HCT116 (cell line): ENCODE data around the gene TAF8. TPM values are rescaled to one million over a fixed set of nuclear protein-coding genes. Genes with fewer than 3 reads are reported as not detected.

Source experiments
- ATAC-seq: fragments of 200-7000 bp; cut with Tn5 transposase; 2 replicates; pipeline ENCODE4 v1.9.1; 2020; ENCODE audit warnings: mild to moderate bottlenecking, moderate library complexity
- BruUV-seq: library from RNA; stranded (reverse); fragments of 400-500 nt; replicated peaks from 2 replicates; lab custom pipeline; 2021; lab: Mats Ljungman, UMichigan
- CTCF ChIA-PET: fragments of 300-600 bp; sonication (Branson Sonifier 250); formaldehyde crosslinking; loops from one replicate; lab custom pipeline; 2021; ENCODE audit warnings: antibody characterized with exemption; lab: Charles Lee
- POLR2A ChIA-PET: fragments of 300-600, 350-600 bp; sonication (Branson Sonifier 250); formaldehyde crosslinking; loops from one replicate; lab custom pipeline; 2021; ENCODE audit warnings: antibody characterized with exemption; lab: Charles Lee
- RAD21 ChIA-PET, 2 experiments: fragments of 300-600 bp; sonication (Branson Sonifier 250); formaldehyde crosslinking; loops; one replicate each; lab custom pipeline; 2023; ENCODE audit warnings: low total read pairs in 2 of 2; ENCODE audit not compliant: uncharacterized antibody in 2 of 2, unreplicated experiment in 2 of 2, low non-redundant PET in 1 of 2; lab: Charles Lee
- DNase-seq: peaks from one replicate; pipeline ENCODE4 v3.0.0-alpha.2; 2010; ENCODE audit warnings: low read depth, low spot score
- H2AFZ ChIP-seq: fragments of 200-600 bp; shearing (Covaris generic), sonication (generic); 2 replicates; pipeline ENCODE4 v1.6.1; 2017; ENCODE audit warnings: low read depth, mixed run types, mixed read lengths, antibody characterized with exemption, low read length; ENCODE audit not compliant: poor library complexity, severe bottlenecking
- H3K27ac ChIP-seq: 2 replicates; pipeline ENCODE4 v1.5.1; 2012; ENCODE audit warnings: low read depth, low read length
- H3K27me3 ChIP-seq: fragments of 200-600 bp; sonication (generic); 2 replicates; pipeline ENCODE4 v1.6.1; 2016; ENCODE audit warnings: mixed run types, low read length, mixed read lengths; ENCODE audit not compliant: insufficient read depth
- H3K36me3 ChIP-seq, 2 experiments: fragments of 200-500 bp in 1 of 2; fragments of 200-600 bp in 1 of 2; sonication (Bioruptor generic) in 1 of 2; sonication (generic) in 1 of 2; 2 replicates each; pipeline versions ENCODE4 v1.5.1 to v1.6.1; 2014 to 2016; ENCODE audit warnings: low read length in 2 of 2, inconsistent platforms in 1 of 2, mixed read lengths in 1 of 2, mixed run types in 1 of 2; ENCODE audit not compliant: insufficient read depth in 2 of 2, control insufficient read depth in 1 of 2
- H3K4me1 ChIP-seq, 2 experiments: fragments of 200-600 bp in 1 of 2; sonication (generic) in 1 of 2; 2 replicates each; pipeline versions ENCODE4 v1.5.1 to v1.6.1; 2012 to 2017; ENCODE audit warnings: low read length in 2 of 2, inconsistent platforms in 1 of 2, mild to moderate bottlenecking in 1 of 2, mixed read lengths in 1 of 2, mixed run types in 1 of 2, moderate library complexity in 1 of 2; ENCODE audit not compliant: insufficient read depth in 2 of 2, control insufficient read depth in 1 of 2
- H3K4me2 ChIP-seq: fragments of 200-600 bp; sonication (generic); 2 replicates; pipeline ENCODE4 v1.6.1; 2017; ENCODE audit warnings: mixed run types, low read length, mixed read lengths
- H3K4me3 ChIP-seq, 2 experiments: fragments of 200-600 bp in 1 of 2; sonication (generic) in 1 of 2; replicated peaks in 1 of 2; 2 replicates each; pipeline ENCODE4 v1.5.1; 2011 to 2016; ENCODE audit warnings: low read length in 2 of 2, control low read depth in 1 of 2, low read depth in 1 of 2, mild to moderate bottlenecking in 1 of 2, mixed read lengths in 1 of 2, mixed run types in 1 of 2
- H3K79me2 ChIP-seq: fragments of 200-600 bp; sonication (generic); 2 replicates; pipeline ENCODE4 v1.6.1; 2017; ENCODE audit warnings: mild to moderate bottlenecking, mixed run types, low read length, moderate library complexity, mixed read lengths; ENCODE audit not compliant: insufficient read depth
- H3K9ac ChIP-seq: fragments of 200-600 bp; sonication (generic); 2 replicates; pipeline ENCODE4 v1.6.1; 2016; ENCODE audit warnings: low read length, mixed read lengths
- H3K9me2 ChIP-seq: fragments of 200-600 bp; sonication (generic), shearing (Covaris generic); 2 replicates; pipeline ENCODE4 v1.6.1; 2017; ENCODE audit warnings: mixed run types, mild to moderate bottlenecking, moderate library complexity; ENCODE audit not compliant: insufficient read depth
- H3K9me3 ChIP-seq, 2 experiments: fragments of 200-500 bp in 1 of 2; fragments of 200-600 bp in 1 of 2; sonication (Bioruptor generic) in 1 of 2; sonication (generic) in 1 of 2; 2 replicates each; pipeline ENCODE4 v1.6.1; 2014 to 2017; ENCODE audit warnings: low read length in 2 of 2, mixed read lengths in 2 of 2, inconsistent platforms in 1 of 2, low read depth in 1 of 2, mild to moderate bottlenecking in 1 of 2, mixed run types in 1 of 2, moderate library complexity in 1 of 2; ENCODE audit not compliant: control insufficient read depth in 1 of 2, insufficient read depth in 1 of 2
- H4K20me1 ChIP-seq: fragments of 200-600 bp; sonication (generic), shearing (Covaris generic); 2 replicates; pipeline ENCODE4 v1.6.1; 2017; ENCODE audit warnings: mixed run types, mild to moderate bottlenecking, moderate library complexity; ENCODE audit not compliant: insufficient read depth
- RAD21 ChIP-seq: IDR thresholded peaks from 2 replicates; pipeline ENCODE4 v1.6.1; 2012; ENCODE audit warnings: low read depth, mild to moderate bottlenecking
- TCF7L2 ChIP-seq: IDR thresholded peaks from 2 replicates; pipeline ENCODE4 v1.7.0; 2011; ENCODE audit warnings: borderline replicate concordance, inconsistent platforms; ENCODE audit not compliant: insufficient read depth, insufficient read length; ENCODE audit errors: extremely low read depth
- intact Hi-C: fragments of 100-400 bp; cut with micrococcal nuclease; formaldehyde crosslinking; loops from 2 replicates; pipeline ENCODE4 v1.10.0; 2022
- total RNA-seq: library from RNA; stranded (reverse); gene quantifications from one replicate; pipeline ENCODE4 v1.2.1, GENCODE V29; 2021; ENCODE audit not compliant: unreplicated experiment

Gene TAF8
- total RNA-seq, 1 experiment from 2014 or later = 29.5 TPM

- Histone ChIP-seq H3K4me1 (peaks cover 39 to 56% of the 10 kb centered on the region in 2 experiments), H4K20me1 (no peaks in the 10 kb centered on the region), H3K4me2 (peak overlapping the region; percentile 51), H3K9me2 (no peaks in the 10 kb centered on the region), H2AFZ (no peak overlapping the region), H3K9ac (0 out of 2 replicates have a peak overlapping the region, but pooled peaks have one; percentile 13), H3K9me3 (no peaks in the 10 kb centered on the region), H3K79me2 (peaks cover under 1% of the 10 kb centered on the region), H3K36me3 (no peaks in the 10 kb centered on the region), H3K4me3 (0 out of 4 replicates have a peak overlapping the region, but pooled peaks of 1 of the 2 experiments have one; percentile 10), H3K27ac (no peak overlapping the region), H3K27me3 (no peaks in the 10 kb centered on the region)
- DNase-seq = peak; percentile 33
- CTCF ChIA-PET = interaction anchor here (0.6 to 3.5 kb wide), 8 partner anchors 17 to 502 kb away, joined by 3 to 31 read pairs (median 6); partner anchors contain the start of genes BYSL, FRS3, MED20 and TOMM6
- no TSS peak for BruUV-seq
- intact Hi-C loops = loop anchor here (2.0 to 5.0 kb wide), 2 partner anchors 123 to 679 kb away; partner anchors contain the start of genes BYSL and MED20
- POLR2A ChIA-PET = interaction anchor here (2.8 kb wide), 1 partner anchor 258 kb away, joined by 10 read pairs; the partner anchor contains the start of gene TOMM6
- RAD21 ChIA-PET = interaction anchor here (0.7 to 1.2 kb wide), 2 partner anchors 107 to 312 kb away, joined by 3 to 4 read pairs; no protein-coding TSS in a partner anchor
- TF ChIP-seq TCF7L2 (peak; percentile 77), RAD21 (no peak)
- peak; percentile 16 for ATAC-seq
Measured at GRCh38 chr6:42045538-42046460, 4.5 kb upstream of the TAF8 start.

- CTCF ChIA-PET = interaction anchor here (1.4 to 4.3 kb wide), 3 partner anchors 18 to 260 kb away, joined by 4 to 21 read pairs (median 11); partner anchors contain the start of genes BYSL, MED20 and TOMM6
- H3K27me3 ChIP-seq = no peaks in the 10 kb centered on the region
- no peak for TF ChIP-seq TCF7L2
- TF ChIP-seq, all 23 proteins: peak for 0
- DNase-seq (no peak), ATAC-seq (no peak)
- RAD21 ChIA-PET = no interaction called here
- BruUV-seq = no TSS peak
- H2AFZ ChIP-seq = no peak overlapping the region
- H4K20me1 ChIP-seq = no peaks in the 10 kb centered on the region
- intact Hi-C loops = loop anchor here (5.0 kb wide), 1 partner anchor 124 kb away; the partner anchor contains the start of genes BYSL and MED20
- no peaks in the 10 kb centered on the region for H3K36me3 ChIP-seq
- H3K9me2 ChIP-seq = no peaks in the 10 kb centered on the region
- peaks cover 43 to 62% of the 10 kb centered on the region in 2 experiments for H3K4me1 ChIP-seq
- H3K4me2 ChIP-seq = no peak overlapping the region
- no peak overlapping the region for H3K9ac ChIP-seq
- no peak overlapping the region for H3K27ac ChIP-seq
- no peaks in the 10 kb centered on the region for H3K9me3 ChIP-seq
- H3K4me3 ChIP-seq = no peak overlapping the region
- POLR2A ChIA-PET = interaction anchor here (2.8 kb wide), 1 partner anchor 259 kb away, joined by 10 read pairs; the partner anchor contains the start of gene TOMM6
- peaks cover 7% of the 10 kb centered on the region for H3K79me2 ChIP-seq
Measured at GRCh38 chr6:42046464-42047212, 3.7 kb upstream of the TAF8 start.
